Spleen (tissue), 7 donors: ENCODE measurements around the gene DLG2.

Source experiments
- POLR2A ChIP-seq, 3 donors: fragments of 450-650 bp; IDR thresholded peaks; one replicate each; pipeline ENCODE4 v1.5.1; 2017; ENCODE audit warnings: antibody characterized with exemption in 3 of 3, mild to moderate bottlenecking in 1 of 3
- TF ChIP-seq, protein P1 (sequence below), 11 experiments: fragments of 200-600 bp in 7 of 11; fragments of 450-650 bp in 4 of 11; sonication (generic) in 4 of 11; IDR thresholded peaks in 8 of 11; conservative IDR thresholded peaks in 3 of 11; 1 replicate in 7 of 11; 2 replicates in 4 of 11; pipeline versions ENCODE4 v1.4.0 to v1.8.0; 2016 to 2021; ENCODE audit warnings: antibody characterized with exemption in 11 of 11, inconsistent platforms in 4 of 11, mild to moderate bottlenecking in 1 of 11
- donor health status: DM: no; HTN: no; CAD: no; lungs with moderate emphysema.
- donor health status: DM: no; HTN: no; CAD: no.
- donor health status: DM: no; HTN: no; CAD: no.

DNA sequence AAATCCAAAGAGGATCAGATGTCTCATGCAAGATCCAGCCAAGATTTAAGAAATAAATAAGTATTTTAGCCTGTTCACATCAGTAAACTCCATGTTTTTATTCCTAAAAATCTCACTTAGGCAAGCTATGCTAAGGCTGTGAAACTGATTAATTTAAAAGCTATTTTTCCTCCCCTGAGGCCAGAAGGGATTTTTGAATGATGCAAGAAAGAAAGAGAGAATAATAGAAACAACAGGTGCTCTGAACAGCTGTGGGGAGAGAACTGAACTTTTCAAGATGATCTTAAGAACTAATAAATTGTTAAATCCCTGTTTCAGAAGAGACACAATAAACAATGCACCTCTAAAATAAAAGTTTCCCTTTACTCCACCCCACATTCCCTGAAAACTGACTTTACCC is 241.6 kb downstream of the DLG2 start:
- TF ChIP-seq, protein P1, sequence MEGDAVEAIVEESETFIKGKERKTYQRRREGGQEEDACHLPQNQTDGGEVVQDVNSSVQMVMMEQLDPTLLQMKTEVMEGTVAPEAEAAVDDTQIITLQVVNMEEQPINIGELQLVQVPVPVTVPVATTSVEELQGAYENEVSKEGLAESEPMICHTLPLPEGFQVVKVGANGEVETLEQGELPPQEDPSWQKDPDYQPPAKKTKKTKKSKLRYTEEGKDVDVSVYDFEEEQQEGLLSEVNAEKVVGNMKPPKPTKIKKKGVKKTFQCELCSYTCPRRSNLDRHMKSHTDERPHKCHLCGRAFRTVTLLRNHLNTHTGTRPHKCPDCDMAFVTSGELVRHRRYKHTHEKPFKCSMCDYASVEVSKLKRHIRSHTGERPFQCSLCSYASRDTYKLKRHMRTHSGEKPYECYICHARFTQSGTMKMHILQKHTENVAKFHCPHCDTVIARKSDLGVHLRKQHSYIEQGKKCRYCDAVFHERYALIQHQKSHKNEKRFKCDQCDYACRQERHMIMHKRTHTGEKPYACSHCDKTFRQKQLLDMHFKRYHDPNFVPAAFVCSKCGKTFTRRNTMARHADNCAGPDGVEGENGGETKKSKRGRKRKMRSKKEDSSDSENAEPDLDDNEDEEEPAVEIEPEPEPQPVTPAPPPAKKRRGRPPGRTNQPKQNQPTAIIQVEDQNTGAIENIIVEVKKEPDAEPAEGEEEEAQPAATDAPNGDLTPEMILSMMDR (IDR thresholded peaks at IDR 0.05 in 8 of 11, conservative IDR thresholded peaks at IDR 0.05 in 3 of 11) = no peak
- no peak for TF ChIP-seq POLR2A (IDR thresholded peaks at IDR 0.05)
